HG02623 (cell line): Measurements from ENCODE around the gene ECSCR.
"Not testable (repeated sequence)": the region's sequence is repeated elsewhere in the genome, so short reads cannot be mapped to it uniquely, and the experiment has no call there.

ENCODE experiments used
- ATAC-seq: cut with Tn5 transposase; IDR thresholded peaks from one replicate; pipeline ENCODE4 v1.9.1; 2021; ENCODE audit warnings: moderate library complexity; ENCODE audit not compliant: unreplicated experiment

The ECSCR gene

GRCh38 chr5:139462586-139463276 lies at the start of gene ECSCR:
Gene ECSCR, minus strand, starts transcription at chr5:139462743. Its CDS starts 73 bp downstream, at chr5:139462670.
- no peak for ATAC-seq

- ATAC-seq, result not testable (repeated sequence)
Observed at GRCh38 chr5:139504722-139505121, 42.2 kb upstream of the ECSCR start.

GRCh38 chr5:139503879-139504278 lies 41.3 kb upstream of the ECSCR start:
- ATAC-seq, result not testable (repeated sequence)

GRCh38 chr5:139503036-139503817 lies 40.7 kb upstream of the ECSCR start:
- not testable (repeated sequence) for ATAC-seq

DNA sequence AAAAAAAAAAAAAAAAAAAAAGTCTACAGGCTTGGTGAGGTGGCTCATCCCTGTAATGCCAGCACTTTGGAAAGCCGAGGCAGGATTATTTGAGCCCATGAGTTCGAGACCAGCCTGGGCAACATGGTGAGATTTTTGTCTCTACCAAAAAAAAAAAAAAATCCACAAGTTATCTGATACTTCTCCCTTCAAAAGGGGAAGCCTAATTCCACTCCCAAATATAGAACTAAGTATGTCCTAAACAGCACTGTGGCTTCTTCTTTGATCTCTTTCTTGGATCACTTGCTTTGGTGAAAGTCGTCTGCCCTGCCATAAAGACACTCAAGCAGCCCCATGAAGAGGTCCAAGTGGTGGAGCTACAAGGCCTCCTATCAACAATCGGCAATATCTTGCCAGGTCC lies 38.8 kb upstream of the ECSCR start:
- no peak for ATAC-seq

GRCh38 chr5:139495638-139496435 lies 33.3 kb upstream of the ECSCR start:
- no peak for ATAC-seq

GRCh38 chr5:139494832-139495231 lies 32.3 kb upstream of the ECSCR start:
- ATAC-seq, result no peak

DNA sequence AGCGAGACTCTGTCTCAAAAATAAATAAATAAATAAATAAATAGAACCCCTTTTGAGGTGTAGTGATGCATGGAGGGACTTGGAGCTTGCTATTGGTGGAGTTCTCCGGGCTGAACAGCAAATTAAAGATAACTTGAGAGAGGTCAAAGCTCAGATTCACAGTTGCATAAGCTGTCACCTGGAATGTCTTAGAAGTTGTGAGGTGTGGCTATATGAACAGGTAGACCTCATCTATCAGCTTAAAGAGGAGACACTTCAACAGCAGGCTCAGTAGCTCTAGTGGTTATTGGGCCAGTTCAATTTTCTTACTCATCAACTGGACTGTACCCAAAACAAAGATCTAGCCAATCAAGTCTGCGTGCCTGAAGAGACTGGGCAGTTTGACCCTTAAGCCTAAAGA lies 31.7 kb upstream of the ECSCR start:
- no peak for ATAC-seq

GRCh38 chr5:139492700-139493192 lies 30.2 kb upstream of the ECSCR start:
- no peak for ATAC-seq

DNA sequence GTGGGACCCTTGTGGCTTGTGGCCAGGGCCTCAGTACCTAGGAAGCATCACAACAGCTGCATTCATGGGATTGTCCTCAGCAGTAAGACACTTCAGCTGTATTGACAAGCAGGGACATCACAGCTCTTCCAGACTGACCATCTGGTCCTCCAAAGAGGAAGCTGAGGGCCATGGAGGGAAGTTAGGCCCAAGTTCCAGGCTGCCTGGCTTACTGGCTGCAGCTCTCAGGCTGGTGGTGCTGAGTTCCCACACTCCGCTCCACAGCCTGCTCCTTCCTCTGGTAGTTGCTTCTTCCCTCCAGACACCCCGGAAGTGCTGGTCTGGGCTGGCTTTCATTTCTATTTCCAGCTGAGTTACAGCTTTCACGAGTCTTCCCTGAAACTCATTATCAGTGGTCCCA lies 25.7 kb upstream of the ECSCR start:
- ATAC-seq, result no peak

GRCh38 chr5:139486201-139486600 lies 23.7 kb upstream of the ECSCR start:
- no peak for ATAC-seq

GRCh38 chr5:139482890-139483208 lies 20.3 kb upstream of the ECSCR start:
- not testable (repeated sequence) for ATAC-seq

- ATAC-seq, result no peak
Observed at GRCh38 chr5:139482050-139482889, 19.7 kb upstream of the ECSCR start, which contains the start of gene STING1. Gene STING1, minus strand, starts transcription at chr5:139482758. Its CDS starts 1,054 bp downstream, at chr5:139481704.

- ATAC-seq, result no peak
Observed at GRCh38 chr5:139481580-139482049, 19.1 kb upstream of the ECSCR start.

- ATAC-seq, result no peak
Observed at GRCh38 chr5:139481122-139481533, 18.6 kb upstream of the ECSCR start.

GRCh38 chr5:139479729-139480128 lies 17.2 kb upstream of the ECSCR start:
- ATAC-seq, result not testable (repeated sequence)

- not testable (repeated sequence) for ATAC-seq
Observed at GRCh38 chr5:139478657-139479423, 16.3 kb upstream of the ECSCR start.

GRCh38 chr5:139475865-139476617 lies 13.5 kb upstream of the ECSCR start:
- ATAC-seq, result no peak
